Activated naive CD4-positive, alpha-beta T cell treated with anti-CD3 and anti-CD28 coated beads, Interleukin-2, amount 50 U/mL, for 24 hours (primary cell): ENCODE results near the gene UBAP1L.
"Not testable (repeated sequence)": the region's sequence is repeated elsewhere in the genome, so short reads cannot be mapped to it uniquely, and the experiment has no call there.

Experiments
- H3K27ac Mint-ChIP-seq: one replicate; pipeline ENCODE4 v1.8.0; 2021; ENCODE audit warnings: mild to moderate bottlenecking, mixed read lengths
- H3K27me3 Mint-ChIP-seq: one replicate; pipeline ENCODE4 v1.8.0; 2021; ENCODE audit warnings: mixed read lengths
- H3K36me3 Mint-ChIP-seq: one replicate; pipeline ENCODE4 v1.8.0; 2021; ENCODE audit warnings: mixed read lengths
- H3K4me1 Mint-ChIP-seq: one replicate; pipeline ENCODE4 v1.8.0; 2021; ENCODE audit warnings: mixed read lengths
- H3K4me3 Mint-ChIP-seq: one replicate; pipeline ENCODE4 v1.8.0; 2021; ENCODE audit warnings: mild to moderate bottlenecking, mixed read lengths
- H3K9me3 Mint-ChIP-seq: one replicate; pipeline ENCODE4 v1.8.0; 2021; ENCODE audit warnings: mixed read lengths

Gene UBAP1L

DNA sequence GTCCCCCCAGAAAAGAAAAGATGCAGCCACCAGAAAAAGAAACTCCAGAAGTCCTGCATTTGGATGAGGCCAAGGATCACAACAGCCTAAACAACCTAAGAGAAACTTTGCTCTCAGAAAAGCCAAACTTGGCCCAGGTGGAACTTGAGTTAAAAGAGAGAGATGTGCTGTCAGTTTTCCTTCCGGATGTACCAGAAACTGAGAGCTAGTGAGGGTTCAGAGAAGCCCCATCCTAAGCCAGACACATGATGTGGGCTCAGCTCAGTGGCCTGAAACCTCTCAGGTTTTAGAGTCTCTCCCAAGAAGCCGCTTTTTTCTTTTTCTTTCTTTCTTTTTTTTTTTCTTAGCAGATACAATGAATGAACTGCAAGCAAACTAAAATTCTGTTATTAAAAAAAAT lies 62.0 kb downstream of the UBAP1L start:
- Mint-ChIP-seq H3K36me3 (no peaks in the 10 kb centered on the region), H3K4me3 (no peak overlapping the region), H3K27me3 (no peaks in the 10 kb centered on the region), H3K9me3 (no peaks in the 10 kb centered on the region), H3K4me1 (peaks cover 13% of the 10 kb centered on the region), H3K27ac (no peak overlapping the region)

- Mint-ChIP-seq H3K27ac (no peak overlapping the region), H3K4me3 (no peak overlapping the region), H3K36me3 (no peaks in the 10 kb centered on the region), H3K4me1 (peaks cover 13% of the 10 kb centered on the region), H3K9me3 (no peaks in the 10 kb centered on the region), H3K27me3 (no peaks in the 10 kb centered on the region)
Observed at GRCh38 chr15:65051266-65051665, 63.7 kb downstream of the UBAP1L start.

DNA sequence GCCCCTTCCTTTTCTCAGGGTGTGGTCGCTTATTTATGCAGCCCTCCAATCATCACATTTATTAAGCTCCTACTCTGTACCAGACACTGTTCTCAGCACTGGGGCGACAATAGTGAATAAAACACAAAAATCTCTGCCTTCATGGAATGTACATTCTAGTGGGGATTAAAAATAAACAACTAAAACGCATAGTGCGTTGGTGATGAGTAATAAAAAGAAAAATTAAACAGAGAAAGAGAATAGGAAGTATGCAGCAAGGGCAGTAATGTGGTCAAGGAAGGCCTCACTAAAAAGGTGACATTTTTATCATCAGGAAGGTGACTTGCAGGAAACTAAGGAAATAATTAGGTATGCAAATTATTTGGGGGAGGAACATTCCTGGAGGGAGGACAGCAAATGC lies 64.7 kb downstream of the UBAP1L start:
- H3K27me3 Mint-ChIP-seq, result no peaks in the 10 kb centered on the region
- peaks cover 13% of the 10 kb centered on the region for H3K4me1 Mint-ChIP-seq
- H3K27ac Mint-ChIP-seq, result no peak overlapping the region
- no peaks in the 10 kb centered on the region for H3K9me3 Mint-ChIP-seq
- H3K4me3 Mint-ChIP-seq, result no peak overlapping the region
- H3K36me3 Mint-ChIP-seq, result no peaks in the 10 kb centered on the region

DNA sequence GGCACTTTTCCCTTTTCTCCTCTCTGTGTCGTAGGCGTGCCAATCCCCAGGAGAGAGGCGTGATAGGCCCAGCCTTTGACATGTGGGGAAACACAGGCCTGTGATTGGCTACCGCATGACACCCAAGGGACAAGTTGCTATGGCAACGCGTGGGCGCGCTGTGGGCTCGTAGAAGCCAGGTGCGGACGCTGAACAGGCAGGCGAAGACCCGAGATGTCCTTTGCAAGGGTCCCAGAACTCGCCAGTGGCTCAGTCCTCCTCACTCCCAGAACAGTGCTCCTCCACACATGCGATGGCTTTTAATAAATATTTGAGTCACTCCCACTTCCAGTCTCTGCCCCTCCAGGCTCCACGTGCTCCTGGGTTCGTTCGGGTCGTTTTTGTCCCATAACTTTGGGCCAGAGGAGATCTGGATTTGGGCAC lies 65.6 kb downstream of the UBAP1L start:
- Mint-ChIP-seq H3K27me3 (no peaks in the 10 kb centered on the region), H3K4me1 (peaks cover 13% of the 10 kb centered on the region), H3K9me3 (no peaks in the 10 kb centered on the region), H3K27ac (no peak overlapping the region), H3K36me3 (no peaks in the 10 kb centered on the region), H3K4me3 (peak overlapping the region; percentile 63)

DNA sequence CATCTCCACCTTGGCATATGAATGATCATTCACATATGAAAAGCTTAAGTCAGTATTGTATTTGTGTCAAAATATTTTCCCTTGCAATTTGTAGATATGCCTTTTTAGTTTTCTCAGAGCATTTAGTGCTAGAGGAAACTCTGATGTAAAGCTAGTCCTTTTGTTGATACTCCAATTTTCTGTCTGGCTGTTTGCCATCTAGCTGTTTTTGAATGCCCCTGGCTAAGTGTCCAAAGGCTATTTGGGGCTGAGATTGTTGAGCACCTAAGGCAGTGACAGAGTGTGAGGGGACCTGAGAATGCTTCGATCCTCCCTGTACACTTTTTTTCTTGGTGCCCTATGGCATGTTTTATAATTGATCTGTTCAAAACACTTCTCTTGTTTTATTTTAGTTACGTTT lies 66.8 kb downstream of the UBAP1L start:
- H3K27me3 Mint-ChIP-seq, result no peaks in the 10 kb centered on the region
- H3K36me3 Mint-ChIP-seq, result no peaks in the 10 kb centered on the region
- H3K27ac Mint-ChIP-seq, result no peak overlapping the region
- no peak overlapping the region for H3K4me3 Mint-ChIP-seq
- H3K4me1 Mint-ChIP-seq, result peaks cover 13% of the 10 kb centered on the region
- H3K9me3 Mint-ChIP-seq, result no peaks in the 10 kb centered on the region

GRCh38 chr15:65044724-65045481 lies 70.1 kb downstream of the UBAP1L start, which contains the start of gene SLC51B:
Gene SLC51B (plus strand): TSS chr15:65045387. CDS start chr15:65050005, 4,618 bp downstream.
- no peaks in the 10 kb centered on the region for H3K36me3 Mint-ChIP-seq
- peaks cover 8% of the 10 kb centered on the region for H3K4me1 Mint-ChIP-seq
- H3K27me3 Mint-ChIP-seq, result no peaks in the 10 kb centered on the region
- no peak within 1 kb of the TSS for H3K4me3 Mint-ChIP-seq
- no peak within 1 kb of the TSS for H3K27ac Mint-ChIP-seq
- H3K9me3 Mint-ChIP-seq, result no peaks in the 10 kb centered on the region

DNA sequence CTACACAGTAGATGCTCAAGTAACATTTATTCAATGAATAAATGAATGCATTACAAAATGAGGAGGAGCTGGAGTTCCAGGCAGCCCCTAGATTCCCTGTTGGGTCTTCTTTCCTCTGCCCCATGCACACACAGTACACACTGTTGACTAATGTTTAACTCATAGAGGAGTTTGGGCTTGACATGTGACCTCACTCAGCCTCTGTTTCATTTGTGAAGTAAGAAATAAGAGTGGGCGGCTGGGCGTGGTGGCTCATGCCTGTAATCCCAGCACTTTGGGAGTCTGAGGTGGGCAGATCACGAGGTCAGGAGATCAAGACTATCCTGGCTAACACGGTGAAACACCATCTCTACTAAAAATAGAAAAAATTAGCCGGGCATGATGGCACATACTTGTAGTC lies 70.8 kb downstream of the UBAP1L start:
- H3K4me3 Mint-ChIP-seq, H3K9me3 Mint-ChIP-seq, H3K36me3 Mint-ChIP-seq, H3K4me1 Mint-ChIP-seq, H3K27me3 Mint-ChIP-seq, H3K27ac Mint-ChIP-seq: not testable (repeated sequence)

DNA sequence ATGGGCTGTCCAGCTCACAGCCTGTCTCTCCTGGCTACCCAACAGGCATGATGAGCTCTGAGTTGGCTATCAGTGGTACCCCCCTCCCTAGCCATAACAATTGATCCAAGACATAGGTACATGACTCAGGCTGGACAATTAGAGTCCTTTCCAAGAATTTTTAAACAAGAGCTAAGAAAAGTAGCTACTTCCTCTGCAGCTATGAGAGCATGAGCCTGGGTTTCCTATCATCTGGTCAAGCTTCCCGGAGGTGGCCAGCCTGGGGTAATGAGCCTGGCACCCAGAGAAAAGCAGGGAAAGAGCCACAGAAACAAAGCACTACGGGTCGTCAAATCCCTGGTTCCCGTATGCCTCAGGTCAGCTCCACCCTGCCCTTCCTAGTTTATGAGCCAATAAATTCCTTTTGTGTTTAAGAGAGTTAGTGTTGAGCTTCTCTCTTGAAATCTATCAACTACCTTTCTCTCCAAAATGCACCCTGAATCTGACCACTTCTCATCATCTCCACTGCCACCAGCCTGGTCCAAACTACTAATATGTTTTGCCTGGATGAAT lies 72.1 kb downstream of the UBAP1L start:
- Mint-ChIP-seq H3K27me3 (no peaks in the 10 kb centered on the region), H3K4me1 (no peaks in the 10 kb centered on the region), H3K36me3 (no peaks in the 10 kb centered on the region), H3K9me3 (no peaks in the 10 kb centered on the region), H3K4me3 (no peak overlapping the region), H3K27ac (no peak overlapping the region)
